AG10803 (cell line): ENCODE measurements around the gene SYT15.
A peak's percentile ranks its signal among the peaks of the same experiment; 100 is the strongest.
"Not testable (repeated sequence)": the region's sequence is repeated elsewhere in the genome, so short reads cannot be mapped to it uniquely, and the experiment has no call there.

Experiments used
- DNase-seq: peaks from one replicate; pipeline ENCODE4 v3.0.0; 2010; ENCODE audit warnings: low read depth
- H3K4me3 ChIP-seq: 2 replicates; pipeline ENCODE4 v1.5.1; 2011; ENCODE audit warnings: mild to moderate bottlenecking, low read length, control low read depth
- TF ChIP-seq, protein P1 (sequence below): conservative IDR thresholded peaks from 2 replicates; pipeline ENCODE4 v1.5.1; 2011; ENCODE audit warnings: mild to moderate bottlenecking, low read length, control low read depth, inconsistent platforms

Gene SYT15

DNA sequence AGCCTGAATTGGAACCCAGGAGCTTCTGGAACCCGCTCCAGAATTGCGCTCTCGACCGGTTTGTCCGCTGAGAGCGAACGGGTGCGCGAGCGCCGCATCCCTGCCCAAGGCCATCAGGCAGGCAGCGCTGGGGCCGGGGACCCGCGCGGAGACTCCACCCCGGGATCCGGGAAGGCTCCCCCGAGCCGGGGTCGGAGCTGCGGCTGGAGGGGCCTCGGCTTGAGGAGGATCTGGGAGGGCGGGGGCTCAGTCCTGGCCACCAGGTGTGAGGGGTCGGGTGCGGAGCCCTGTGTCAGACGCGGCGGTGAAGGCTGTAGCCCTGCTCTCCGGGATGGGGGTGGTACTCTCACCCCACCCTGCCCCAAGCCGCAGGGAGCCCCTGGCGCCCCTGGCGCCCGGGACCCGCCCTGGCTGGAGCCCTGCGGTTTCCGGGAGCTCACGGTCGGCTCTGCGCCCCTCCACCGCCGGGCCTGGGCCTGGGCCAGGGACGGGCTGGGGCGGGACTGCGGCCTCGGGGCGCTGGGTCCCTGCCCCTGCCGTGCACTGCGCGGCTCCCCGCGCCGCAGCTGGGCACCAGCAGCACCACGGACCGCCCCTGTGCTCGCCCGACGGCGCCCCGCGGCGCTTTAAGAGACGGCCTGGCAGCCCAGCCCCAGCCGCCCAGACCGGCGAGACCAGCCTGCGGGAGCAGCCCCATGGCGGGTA, at the start of gene SYT15:
TSS of gene SYT15 (plus strand) at position 655 of the 705 bp plus-strand sequence. CDS start at position 696, 41 bp downstream.
- H3K4me3 ChIP-seq, DNase-seq: not testable (repeated sequence)

DNA sequence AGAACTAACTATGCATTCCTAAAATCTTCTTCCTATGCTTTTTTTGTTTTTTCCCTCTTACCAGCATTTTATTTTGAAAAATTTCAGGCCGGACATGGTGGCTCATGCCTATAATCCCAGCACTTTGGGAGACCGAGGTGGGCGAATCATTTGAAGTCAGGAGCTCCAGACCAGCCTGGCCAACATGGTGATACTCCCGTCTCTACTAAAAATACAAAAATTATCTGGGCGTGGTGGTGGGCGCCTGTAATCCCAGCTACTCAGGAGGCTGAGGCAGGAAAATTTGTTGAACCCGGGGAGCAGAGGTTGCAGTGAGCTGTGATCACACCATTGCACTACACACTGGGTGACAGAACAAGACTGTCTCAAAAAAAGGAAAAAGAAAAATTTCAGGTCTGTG, 49.2 kb upstream of the SYT15 start:
- H3K4me3 ChIP-seq, DNase-seq: not testable (repeated sequence)

DNA sequence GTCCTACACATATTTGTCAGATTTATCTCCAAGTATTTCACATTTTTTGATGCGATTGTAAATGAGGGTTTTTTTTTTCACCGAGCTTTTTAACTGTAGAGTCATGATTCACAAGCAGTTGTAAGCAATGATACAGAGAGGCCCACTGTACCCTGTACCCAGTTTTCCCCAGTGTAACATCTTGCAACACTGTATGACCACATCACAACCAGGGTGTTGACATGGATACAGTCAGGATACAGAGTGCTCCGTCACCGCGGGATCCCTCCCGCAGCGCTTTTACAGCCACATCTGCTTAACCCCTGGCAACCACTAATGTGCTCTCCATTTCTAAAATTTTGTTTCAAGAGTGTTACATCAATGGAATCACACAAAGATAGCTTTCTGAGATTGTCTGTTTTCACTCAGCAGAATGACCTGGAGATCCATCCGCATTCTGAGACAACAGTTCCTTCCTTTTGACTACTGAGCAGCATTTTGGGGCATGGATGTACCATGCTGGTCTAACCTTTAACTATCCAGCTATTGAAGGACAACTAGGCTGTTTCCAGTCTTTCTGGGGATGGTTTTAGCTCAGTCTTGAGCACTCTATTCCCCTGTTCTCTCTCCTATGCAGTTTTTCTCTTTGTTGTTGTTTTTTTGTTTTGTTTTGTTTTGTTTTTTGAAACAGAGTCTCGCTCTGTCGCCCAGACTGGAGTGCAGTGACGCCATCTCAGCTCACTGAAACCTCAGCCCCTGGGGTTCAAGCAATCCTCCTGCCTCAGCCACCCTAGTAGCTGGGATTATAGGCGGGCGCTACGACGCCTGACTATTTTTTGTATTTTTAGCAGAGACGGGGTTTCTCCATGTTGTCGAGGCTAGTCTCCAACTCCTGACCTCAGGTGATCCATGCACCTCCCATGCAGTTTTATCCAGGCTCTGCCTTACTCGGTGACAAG, 48.4 kb upstream of the SYT15 start:
- H3K4me3 ChIP-seq, result no peak overlapping the region
- TF ChIP-seq, protein P1, sequence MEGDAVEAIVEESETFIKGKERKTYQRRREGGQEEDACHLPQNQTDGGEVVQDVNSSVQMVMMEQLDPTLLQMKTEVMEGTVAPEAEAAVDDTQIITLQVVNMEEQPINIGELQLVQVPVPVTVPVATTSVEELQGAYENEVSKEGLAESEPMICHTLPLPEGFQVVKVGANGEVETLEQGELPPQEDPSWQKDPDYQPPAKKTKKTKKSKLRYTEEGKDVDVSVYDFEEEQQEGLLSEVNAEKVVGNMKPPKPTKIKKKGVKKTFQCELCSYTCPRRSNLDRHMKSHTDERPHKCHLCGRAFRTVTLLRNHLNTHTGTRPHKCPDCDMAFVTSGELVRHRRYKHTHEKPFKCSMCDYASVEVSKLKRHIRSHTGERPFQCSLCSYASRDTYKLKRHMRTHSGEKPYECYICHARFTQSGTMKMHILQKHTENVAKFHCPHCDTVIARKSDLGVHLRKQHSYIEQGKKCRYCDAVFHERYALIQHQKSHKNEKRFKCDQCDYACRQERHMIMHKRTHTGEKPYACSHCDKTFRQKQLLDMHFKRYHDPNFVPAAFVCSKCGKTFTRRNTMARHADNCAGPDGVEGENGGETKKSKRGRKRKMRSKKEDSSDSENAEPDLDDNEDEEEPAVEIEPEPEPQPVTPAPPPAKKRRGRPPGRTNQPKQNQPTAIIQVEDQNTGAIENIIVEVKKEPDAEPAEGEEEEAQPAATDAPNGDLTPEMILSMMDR, result no peak
- peak; percentile 98 for DNase-seq

DNA sequence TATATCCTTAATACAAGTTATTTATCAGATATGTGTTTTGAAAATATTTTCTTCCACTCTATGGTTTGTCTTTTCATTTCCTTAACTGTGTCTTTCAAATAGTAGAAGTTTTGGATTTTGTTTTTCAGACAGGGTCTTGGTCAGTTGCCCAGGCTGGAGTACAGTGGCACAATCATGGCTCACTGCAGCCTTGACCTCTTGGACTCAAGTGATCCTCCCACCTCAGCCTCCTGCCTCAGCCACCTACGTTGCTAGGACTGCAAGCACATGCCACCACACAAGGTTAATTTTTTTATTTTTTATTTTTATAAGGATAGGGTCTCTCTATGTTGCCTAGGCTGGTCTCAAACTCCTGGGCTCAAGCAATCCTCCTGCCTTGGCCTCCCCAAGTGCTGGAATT, 46.7 kb upstream of the SYT15 start:
- DNase-seq, H3K4me3 ChIP-seq: not testable (repeated sequence)

DNA sequence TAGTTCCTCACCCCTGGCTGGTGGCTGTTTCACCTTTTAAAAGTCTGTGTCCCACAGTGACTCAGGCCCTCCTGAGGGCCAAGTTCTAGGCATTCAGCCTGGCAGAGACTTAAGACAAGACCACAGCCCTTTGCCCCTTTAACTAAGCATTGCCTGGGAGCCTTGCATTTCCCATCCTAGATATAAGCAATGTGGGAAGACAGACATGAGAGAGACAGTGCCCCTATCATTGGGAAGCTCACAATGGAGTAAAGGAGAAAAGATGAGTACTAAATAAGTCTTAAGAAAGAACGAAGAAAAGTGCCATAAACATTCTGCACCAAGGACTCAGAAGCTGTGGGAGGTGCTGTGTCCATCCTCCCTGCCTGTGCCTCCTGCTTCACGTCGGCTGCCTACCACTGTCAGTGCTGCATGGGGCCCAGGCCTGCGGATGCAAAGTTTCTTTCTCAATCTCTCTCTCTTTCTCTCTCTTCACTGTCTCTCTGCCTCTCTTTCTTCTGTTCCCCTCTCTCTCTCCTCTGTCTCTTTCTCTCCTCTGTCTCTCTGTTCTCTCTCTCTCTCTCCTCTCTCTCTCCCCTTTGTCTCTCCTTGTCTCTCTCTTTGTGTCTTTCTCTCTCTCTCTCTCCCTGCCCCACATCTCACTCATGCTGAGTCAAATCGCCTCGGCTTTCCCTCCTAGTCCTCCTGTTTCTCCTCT, 44.0 kb upstream of the SYT15 start:
- TF ChIP-seq, protein P1, result no peak
- H3K4me3 ChIP-seq, result no peak overlapping the region
- no peak for DNase-seq

DNA sequence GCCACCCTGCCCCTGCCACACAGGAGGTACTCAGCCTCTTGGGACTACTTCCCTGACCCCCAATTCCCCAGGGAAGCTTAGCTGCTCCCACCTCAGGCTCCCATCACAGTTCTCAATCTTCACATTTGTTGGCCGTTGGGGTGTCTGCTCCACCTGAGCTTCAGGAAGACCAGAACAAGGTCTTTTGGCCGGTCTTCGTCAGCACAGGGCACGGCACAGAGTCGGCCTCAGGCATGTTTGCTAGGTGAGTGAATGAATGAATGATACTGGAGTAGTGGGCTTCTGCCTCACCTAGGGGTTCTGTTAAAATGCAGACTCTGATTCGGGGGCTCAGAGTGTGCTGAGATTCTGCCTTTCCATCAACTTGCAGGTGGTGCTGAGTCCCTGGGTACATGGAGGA, 42.8 kb upstream of the SYT15 start:
- DNase-seq, result no peak
- TF ChIP-seq, protein P1, result no peak
- H3K4me3 ChIP-seq, result no peak overlapping the region

DNA sequence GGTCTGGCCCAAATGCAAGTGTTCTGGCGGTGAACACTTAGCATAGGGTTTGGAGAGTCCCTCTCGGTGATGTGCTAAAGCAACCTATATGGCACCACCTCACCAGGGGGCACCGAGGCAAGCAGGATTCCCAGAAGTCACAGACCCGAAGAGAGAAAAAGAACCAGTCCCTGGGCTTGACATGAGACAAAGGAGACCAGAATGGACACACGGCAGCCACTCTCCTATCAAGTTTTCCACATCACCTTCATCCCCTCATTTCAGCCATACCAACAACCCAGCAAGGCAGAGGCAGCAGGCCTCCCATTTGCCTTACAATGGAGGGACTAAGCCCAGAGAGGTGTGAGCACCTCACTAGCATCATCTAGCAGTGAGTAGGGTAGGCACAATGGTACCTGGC, 42.1 kb upstream of the SYT15 start:
- DNase-seq, result no peak
- TF ChIP-seq, protein P1, result no peak
- no peak overlapping the region for H3K4me3 ChIP-seq

DNA sequence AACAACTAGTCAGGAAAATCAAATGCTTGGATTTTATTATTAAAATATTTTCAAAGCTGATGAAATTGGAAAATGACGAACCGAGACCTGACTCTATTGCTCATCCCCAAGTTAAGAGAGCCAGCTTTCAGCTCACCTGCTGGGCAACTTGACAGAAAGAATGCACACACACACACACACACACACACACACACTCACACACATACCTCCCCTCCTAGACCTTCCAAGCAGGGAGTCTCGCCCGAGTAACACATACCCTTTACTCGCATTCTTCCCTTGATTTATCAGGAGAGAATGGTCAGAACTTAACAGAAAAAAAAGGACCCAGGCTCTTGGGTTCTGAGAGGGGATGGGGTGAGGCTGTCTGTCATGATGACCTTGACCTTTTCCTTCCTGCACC, 41.6 kb upstream of the SYT15 start:
- TF ChIP-seq, protein P1, result no peak
- no peak overlapping the region for H3K4me3 ChIP-seq
- no peak for DNase-seq
